ENCODE data around the gene CDC34.

The CDC34 gene

GRCh38 chr19:547117-547516 lies 15.6 kb downstream of the CDC34 start:
- no peak for TF ChIP-seq GABPA (IDR thresholded peaks at IDR 0.05; ENCODE audit: low read depth)
- TF ChIP-seq REST (IDR thresholded peaks at IDR 0.05; ENCODE audit: insufficient replicate concordance, low read depth) = no peak
- no peak for TF ChIP-seq SPI1 (IDR thresholded peaks at IDR 0.05; ENCODE audit: borderline replicate concordance, low read depth)
- no peak for TF ChIP-seq POLR2AphosphoS5 (IDR thresholded peaks at IDR 0.05; ENCODE audit: low read depth)
- no peak for TF ChIP-seq CTCF (IDR thresholded peaks at IDR 0.05; ENCODE audit: insufficient read depth, low read length)
- no peaks in the 10 kb centered on the region for H3K27me3 ChIP-seq (ENCODE audit: insufficient read depth, poor library complexity, severe bottlenecking)
- H3K27ac ChIP-seq (replicated peaks) = no peak overlapping the region
- DNase-seq (ENCODE audit: low read depth in 1 of 2, low spot score in 1 of 2) = no peak
- H3K4me3 ChIP-seq (replicated peaks; ENCODE audit: insufficient read depth, low read length) = no peak overlapping the region

GRCh38 chr19:547836-548720 lies 16.5 kb downstream of the CDC34 start:
- no peaks in the 10 kb centered on the region for H3K27me3 ChIP-seq (ENCODE audit: insufficient read depth, poor library complexity, severe bottlenecking)
- TF ChIP-seq SPI1 (IDR thresholded peaks at IDR 0.05; ENCODE audit: borderline replicate concordance, low read depth) = no peak
- TF ChIP-seq REST (IDR thresholded peaks at IDR 0.05; ENCODE audit: insufficient replicate concordance, low read depth) = no peak
- TF ChIP-seq POLR2AphosphoS5 (IDR thresholded peaks at IDR 0.05; ENCODE audit: low read depth) = no peak
- TF ChIP-seq GABPA (IDR thresholded peaks at IDR 0.05; ENCODE audit: low read depth) = no peak
- no peak for TF ChIP-seq CTCF (IDR thresholded peaks at IDR 0.05; ENCODE audit: insufficient read depth, low read length)
- no peak for DNase-seq (ENCODE audit: low read depth in 1 of 2, low spot score in 1 of 2)
- H3K27ac ChIP-seq (replicated peaks) = no peak overlapping the region
- no peak overlapping the region for H3K4me3 ChIP-seq (replicated peaks; ENCODE audit: insufficient read depth, low read length)

- no peaks in the 10 kb centered on the region for H3K27me3 ChIP-seq (ENCODE audit: insufficient read depth, poor library complexity, severe bottlenecking)
- TF ChIP-seq SPI1 (IDR thresholded peaks at IDR 0.05; ENCODE audit: borderline replicate concordance, low read depth) = no peak
- no peak for TF ChIP-seq POLR2AphosphoS5 (IDR thresholded peaks at IDR 0.05; ENCODE audit: low read depth)
- no peak for TF ChIP-seq CTCF (IDR thresholded peaks at IDR 0.05; ENCODE audit: insufficient read depth, low read length)
- no peak for TF ChIP-seq REST (IDR thresholded peaks at IDR 0.05; ENCODE audit: insufficient replicate concordance, low read depth)
- no peak for TF ChIP-seq GABPA (IDR thresholded peaks at IDR 0.05; ENCODE audit: low read depth)
- no peak for DNase-seq (ENCODE audit: low read depth in 1 of 2, low spot score in 1 of 2)
- no peak overlapping the region for H3K27ac ChIP-seq (replicated peaks)
- H3K4me3 ChIP-seq (replicated peaks; ENCODE audit: insufficient read depth, low read length) = no peak overlapping the region
These were observed 17.6 kb downstream of the CDC34 start for GRCh38 chr19:548886-549830.
